H1 (cell line): ENCODE results near the gene NDUFA8. TPM values are rescaled to one million over a fixed set of nuclear protein-coding genes. Genes with fewer than 3 reads are reported as not detected.

Source experiments
- NRF1 ChIP-seq: IDR thresholded peaks from 2 replicates; pipeline ENCODE4 v1.6.1; 2011; ENCODE audit warnings: mild to moderate bottlenecking, low read depth, low read length, improper control_type of control experiment
- RAD21 ChIP-seq, 2 experiments: IDR thresholded peaks in 1 of 2; conservative IDR thresholded peaks in 1 of 2; 2 replicates each; pipeline ENCODE4 v1.6.1; 2011; ENCODE audit warnings: low read depth in 2 of 2, low read length in 2 of 2, improper control_type of control experiment in 1 of 2, inconsistent platforms in 1 of 2, mild to moderate bottlenecking in 1 of 2, moderate library complexity in 1 of 2
- TAF1 ChIP-seq: IDR thresholded peaks from 2 replicates; pipeline ENCODE4 v1.6.1; 2011; ENCODE audit warnings: mild to moderate bottlenecking, low read depth, low read length
- polyA plus RNA-seq, 7 experiments: library from polyadenylated mRNA; depleted of rRNA in 3 of 7; stranded (reverse) in 5 of 7; unstranded in 2 of 7; fragments of >200 nt in 5 of 7; fragments of 200-250 nt in 2 of 7; gene quantifications; 1 replicate in 5 of 7; 2 replicates in 1 of 7; 4 replicates in 1 of 7; pipeline versions ENCODE4 v1.2.1 to v1.2.3, GENCODE V29; 2011 to 2013; ENCODE audit warnings: missing spikeins in 2 of 7, mixed read lengths in 2 of 7
- total RNA-seq: library from RNA; stranded (reverse); fragmentation: NEBNext Ultra II Directional; extraction: Animal tissue kit (Norgen Biotek cat#: 25700); gene quantifications from 2 replicates; pipeline ENCODE4 v1.2.1, GENCODE V29; 2021

The NDUFA8 gene
- total and polyA plus RNA-seq, 2 of the 8 experiments (the other 6 are each of a cell fraction or from before 2014, with no cell fraction given), result 61.0 to 73.8 TPM

GRCh38 chr9:122124528-122124927, 35.1 kb downstream of the NDUFA8 start (continued):
- TF ChIP-seq TAF1 (no peak), NRF1 (no peak), RAD21 (IDR thresholded peaks at IDR 0.05 in 1 of 2, conservative IDR thresholded peaks at IDR 0.05 in 1 of 2; ENCODE audit: low read depth in 2 of 2, low read length in 2 of 2) (no peak)
- TF ChIP-seq, all 59 proteins: peak for 0
